Measurements from ENCODE around the gene KLB.

- TF ChIP-seq CTCF (IDR thresholded peaks at IDR 0.05): no peak
- TF ChIP-seq POLR2A (IDR thresholded peaks at IDR 0.05): no peak
Measured at GRCh38 chr4:39357002-39357401, 49.7 kb upstream of the KLB start.
